Left ventricle myocardium inferior (tissue), 1 donor: ENCODE data around the gene C1orf21. TPM values are rescaled to one million over a fixed set of nuclear protein-coding genes. Genes with fewer than 3 reads are reported as not detected.

Experiments
- DNase-seq: peaks from one replicate; pipeline ENCODE4 v3.0.0-alpha.2; 2020
- H3K27ac ChIP-seq: fragments of 200-600 bp; replicated peaks from 2 replicates; pipeline ENCODE4 v1.8.0; 2021
- H3K27me3 ChIP-seq: fragments of 200-600 bp; 2 replicates; pipeline ENCODE4 v1.8.0; 2021; ENCODE audit warnings: low read depth
- H3K36me3 ChIP-seq: fragments of 200-600 bp; 2 replicates; pipeline ENCODE4 v1.8.0; 2021
- H3K4me1 ChIP-seq: fragments of 200-600 bp; 2 replicates; pipeline ENCODE4 v1.8.0; 2021
- H3K4me3 ChIP-seq: fragments of 200-600 bp; 2 replicates; pipeline ENCODE4 v1.8.0; 2021; ENCODE audit warnings: mild to moderate bottlenecking, moderate library complexity
- H3K9me3 ChIP-seq: fragments of 200-600 bp; replicated peaks from 2 replicates; pipeline ENCODE4 v1.8.0; 2021
- CTCF ChIP-seq: fragments of 200-600 bp; IDR thresholded peaks from 2 replicates; pipeline ENCODE4 v1.8.0; 2021; ENCODE audit warnings: antibody characterized with exemption, mild to moderate bottlenecking, borderline replicate concordance
- intact Hi-C: fragments of 100-400 bp; cut with micrococcal nuclease; formaldehyde crosslinking; loops from one replicate; pipeline ENCODE4 v1.11.0; 2022
- total RNA-seq: library from RNA; stranded (reverse); fragmentation: NEBNext Ultra II Directional; extraction: Animal tissue kit (Norgen Biotek cat#: 25700); gene quantifications from one replicate; pipeline ENCODE4 v1.2.1, GENCODE V29; 2021
- donor health status: DM: no; HTN: yes; CAD: no; lungs with severe emphysema.

The C1orf21 gene
- total RNA-seq, 1 donor from 2014 or later, result 79.9 TPM

- DNase-seq, result no peak
- Histone ChIP-seq H3K36me3 (no peaks in the 10 kb centered on the region), H3K27ac (no peak overlapping the region), H3K27me3 (no peaks in the 10 kb centered on the region), H3K4me3 (no peak overlapping the region), H3K4me1 (peaks cover 46% of the 10 kb centered on the region), H3K9me3 (no peaks in the 10 kb centered on the region)
- intact Hi-C loops, result no loop called here
- no peak for TF ChIP-seq CTCF
Measured at GRCh38 chr1:184447651-184448185, 60.9 kb downstream of the C1orf21 start.

DNA sequence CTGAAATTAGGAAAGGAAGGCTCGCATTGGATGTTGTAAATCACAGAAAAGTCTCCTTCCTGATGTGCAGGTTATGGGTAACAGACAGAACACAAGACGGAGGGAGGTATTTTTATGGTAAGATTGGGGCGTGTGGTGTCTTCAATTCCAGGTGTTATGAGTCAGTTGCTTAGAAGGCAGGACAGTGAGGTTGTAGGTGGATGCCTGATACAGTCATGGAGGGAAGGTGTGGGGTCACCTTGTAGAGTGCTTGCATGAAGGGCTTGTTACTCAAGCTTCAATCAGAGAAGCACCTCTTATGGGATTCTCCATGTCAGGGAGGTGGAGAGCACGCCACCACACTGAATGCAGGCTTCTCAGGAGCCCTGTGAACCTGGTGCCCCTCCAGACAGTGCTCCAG lies 63.1 kb downstream of the C1orf21 start:
- H3K27me3 ChIP-seq, result no peaks in the 10 kb centered on the region
- no peaks in the 10 kb centered on the region for H3K36me3 ChIP-seq
- no peak overlapping the region for H3K27ac ChIP-seq
- H3K4me3 ChIP-seq, result no peak overlapping the region
- peaks cover 44% of the 10 kb centered on the region for H3K4me1 ChIP-seq
- no peaks in the 10 kb centered on the region for H3K9me3 ChIP-seq
- DNase-seq, result no peak
- intact Hi-C loops, result no loop called here
- TF ChIP-seq CTCF, result no peak

DNA sequence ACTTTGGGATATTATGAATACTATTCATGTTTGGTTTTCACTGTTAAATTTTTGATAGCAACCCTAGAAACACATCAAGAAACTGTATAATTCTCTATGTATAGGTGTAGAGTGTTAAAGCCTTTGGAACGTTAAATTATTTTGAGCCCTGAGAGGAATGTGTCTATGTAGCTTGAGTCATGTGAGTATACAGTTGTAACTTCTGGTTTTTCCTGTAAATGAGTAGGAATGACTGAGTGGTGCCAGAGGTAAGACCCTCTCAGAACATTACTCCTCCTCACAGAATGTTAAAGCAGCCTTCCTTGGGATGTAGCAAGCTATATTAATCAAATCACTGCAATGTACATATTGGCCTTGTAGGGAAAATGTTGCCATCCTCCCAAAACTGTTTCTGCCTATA lies 69.0 kb downstream of the C1orf21 start:
- Histone ChIP-seq H3K4me3 (no peak overlapping the region), H3K9me3 (no peaks in the 10 kb centered on the region), H3K27me3 (no peaks in the 10 kb centered on the region), H3K36me3 (no peaks in the 10 kb centered on the region), H3K4me1 (peaks cover 75% of the 10 kb centered on the region), H3K27ac (no peak overlapping the region)
- no peak for TF ChIP-seq CTCF
- intact Hi-C loops, result no loop called here
- no peak for DNase-seq

DNA sequence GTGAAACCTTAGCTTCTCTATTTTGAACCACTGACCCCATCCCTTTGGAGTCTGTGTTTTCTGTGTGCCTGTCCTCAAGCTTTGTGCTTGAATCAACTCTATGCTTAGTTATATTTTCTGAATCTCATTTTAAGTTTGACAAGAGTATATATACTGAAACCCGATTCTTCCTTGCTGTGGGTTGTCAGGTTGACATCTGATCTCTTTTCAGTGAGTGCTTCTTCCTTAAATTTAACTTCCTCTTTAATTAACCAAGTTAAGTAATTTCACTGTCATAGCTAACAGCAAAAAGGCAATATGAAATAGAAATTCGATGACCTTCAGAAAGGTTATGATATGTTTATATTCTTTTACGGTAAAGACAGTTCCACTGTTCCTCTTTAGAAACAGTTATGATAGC lies 69.4 kb downstream of the C1orf21 start:
- Histone ChIP-seq H3K9me3 (no peaks in the 10 kb centered on the region), H3K27ac (no peak overlapping the region), H3K4me1 (peaks cover 79% of the 10 kb centered on the region), H3K4me3 (no peak overlapping the region), H3K27me3 (no peaks in the 10 kb centered on the region), H3K36me3 (no peaks in the 10 kb centered on the region)
- intact Hi-C loops, result no loop called here
- DNase-seq, result no peak
- no peak for TF ChIP-seq CTCF

DNA sequence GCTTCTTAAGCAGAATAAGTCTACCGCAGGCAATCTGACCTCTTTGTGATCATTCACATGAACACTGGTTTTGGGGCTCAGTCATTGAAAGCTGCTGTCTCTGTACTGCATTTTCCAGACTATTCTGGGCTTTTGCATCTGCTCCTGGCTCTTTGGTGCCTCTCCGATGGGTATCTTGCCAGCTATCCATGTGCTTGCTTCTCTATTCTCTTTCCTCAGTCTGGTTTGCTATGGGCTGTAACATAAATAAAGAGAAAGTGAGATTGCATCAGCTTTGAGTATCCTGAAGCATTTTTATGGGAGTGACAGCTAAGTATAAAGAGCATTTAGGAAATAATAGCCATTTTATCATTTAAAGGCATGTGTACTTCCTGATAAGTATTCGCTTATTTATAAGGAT lies 70.7 kb downstream of the C1orf21 start:
- Histone ChIP-seq H3K27me3 (no peaks in the 10 kb centered on the region), H3K36me3 (no peaks in the 10 kb centered on the region), H3K27ac (no peak overlapping the region), H3K4me1 (peaks cover 92% of the 10 kb centered on the region), H3K4me3 (no peak overlapping the region), H3K9me3 (no peaks in the 10 kb centered on the region)
- TF ChIP-seq CTCF, result no peak
- DNase-seq, result no peak
- intact Hi-C loops, result no loop called here

DNA sequence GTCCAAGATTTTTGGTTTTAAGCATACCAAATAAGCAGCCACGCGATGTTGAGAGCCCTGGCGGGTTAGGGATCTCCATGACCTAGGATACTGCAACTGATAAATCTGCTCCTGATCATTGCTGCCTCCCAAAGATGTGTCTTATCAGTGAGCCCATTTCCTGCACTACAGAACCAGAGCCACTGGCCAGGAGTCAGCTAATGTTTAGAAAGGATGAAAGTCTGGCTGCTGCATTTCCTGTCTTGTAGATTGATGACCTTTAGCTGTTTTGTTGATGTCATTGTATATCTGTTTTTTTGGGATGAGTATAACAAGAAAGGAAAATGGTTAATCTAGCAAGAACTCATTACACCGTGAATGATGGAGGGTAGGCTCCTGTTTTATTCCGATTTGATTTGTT lies 74.5 kb downstream of the C1orf21 start:
- Histone ChIP-seq H3K27me3 (no peaks in the 10 kb centered on the region), H3K9me3 (no peaks in the 10 kb centered on the region), H3K36me3 (no peaks in the 10 kb centered on the region), H3K4me3 (no peak overlapping the region), H3K4me1 (peaks cover 75% of the 10 kb centered on the region), H3K27ac (peak overlapping the region; percentile 36)
- DNase-seq, result no peak
- intact Hi-C loops, result no loop called here
- no peak for TF ChIP-seq CTCF
